ENCODE data around the gene GBE1. TPM values are rescaled to one million over a fixed set of nuclear protein-coding genes. Genes with fewer than 3 reads are reported as not detected.

The GBE1 gene
- total RNA-seq, 2 experiments from 2014 or later = 108 to 114 TPM

- DNase-seq (no peak), ATAC-seq (no peak)
- H3K36me3 Mint-ChIP-seq (ENCODE audit: low read depth) = peaks cover 12% of the 10 kb centered on the region
- CTCF ChIA-PET = no interaction called here
- TF ChIP-seq CTCF (IDR thresholded peaks at IDR 0.05) = no peak
- no peak overlapping the region for H3K27ac Mint-ChIP-seq
- no peaks in the 10 kb centered on the region for H3K4me1 Mint-ChIP-seq (ENCODE audit: low read depth)
- no peak overlapping the region for H3K4me3 Mint-ChIP-seq
- H3K27me3 Mint-ChIP-seq = no peaks in the 10 kb centered on the region
- intact Hi-C loops (cut with micrococcal nuclease) = no loop called here
- POLR2A ChIA-PET = no interaction called here
- H3K9me3 Mint-ChIP-seq = peaks cover 5% of the 10 kb centered on the region
These were observed 215.9 kb downstream of the GBE1 start for GRCh38 chr3:81545572-81545971.

GRCh38 chr3:81544385-81544784 is 217.1 kb downstream of the GBE1 start:
- Mint-ChIP-seq H3K9me3 (peaks cover 3% of the 10 kb centered on the region), H3K4me1 (ENCODE audit: low read depth) (no peaks in the 10 kb centered on the region), H3K27ac (no peak overlapping the region), H3K36me3 (ENCODE audit: low read depth) (peaks cover 7% of the 10 kb centered on the region), H3K27me3 (no peaks in the 10 kb centered on the region), H3K4me3 (no peak overlapping the region)
- no peak for TF ChIP-seq CTCF (IDR thresholded peaks at IDR 0.05)
- ChIA-PET CTCF (no interaction called here), POLR2A (no interaction called here)
- intact Hi-C loops (cut with micrococcal nuclease) = no loop called here
- ATAC-seq = no peak
- DNase-seq = no peak

- ATAC-seq (no peak), DNase-seq (no peak)
- POLR2A ChIA-PET = no interaction called here
- no peak overlapping the region for H3K27ac Mint-ChIP-seq
- H3K9me3 Mint-ChIP-seq = no peaks in the 10 kb centered on the region
- H3K27me3 Mint-ChIP-seq = no peaks in the 10 kb centered on the region
- no peaks in the 10 kb centered on the region for H3K4me1 Mint-ChIP-seq (ENCODE audit: low read depth)
- TF ChIP-seq CTCF (IDR thresholded peaks at IDR 0.05) = no peak
- CTCF ChIA-PET = no interaction called here
- intact Hi-C loops (cut with micrococcal nuclease) = no loop called here
- peaks cover 1% of the 10 kb centered on the region for H3K36me3 Mint-ChIP-seq (ENCODE audit: low read depth)
- no peak overlapping the region for H3K4me3 Mint-ChIP-seq
These were observed 220.7 kb downstream of the GBE1 start for GRCh38 chr3:81540787-81541186.

DNA sequence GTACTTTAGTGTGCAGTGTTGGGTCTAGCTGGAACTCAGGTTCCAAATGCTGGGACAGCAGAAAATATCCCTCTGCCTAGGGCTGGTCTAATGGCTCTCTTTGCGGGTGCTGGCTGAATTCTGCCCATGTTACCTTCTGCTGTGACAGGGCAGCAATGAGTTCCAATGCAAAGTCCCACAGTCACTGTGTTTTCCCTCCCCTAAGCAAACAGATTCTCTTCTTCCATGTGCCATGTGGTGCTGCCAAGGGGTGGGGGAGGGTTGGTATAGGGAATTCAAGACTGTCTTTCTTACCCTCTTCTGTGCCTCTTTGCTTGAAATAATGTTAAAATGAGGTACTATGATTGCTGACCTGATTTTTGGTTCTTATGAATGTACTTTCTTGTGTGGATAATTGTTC is 229.6 kb downstream of the GBE1 start:
- POLR2A ChIA-PET = no interaction called here
- peaks cover 5% of the 10 kb centered on the region for H3K9me3 Mint-ChIP-seq
- H3K4me3 Mint-ChIP-seq = no peak overlapping the region

DNA sequence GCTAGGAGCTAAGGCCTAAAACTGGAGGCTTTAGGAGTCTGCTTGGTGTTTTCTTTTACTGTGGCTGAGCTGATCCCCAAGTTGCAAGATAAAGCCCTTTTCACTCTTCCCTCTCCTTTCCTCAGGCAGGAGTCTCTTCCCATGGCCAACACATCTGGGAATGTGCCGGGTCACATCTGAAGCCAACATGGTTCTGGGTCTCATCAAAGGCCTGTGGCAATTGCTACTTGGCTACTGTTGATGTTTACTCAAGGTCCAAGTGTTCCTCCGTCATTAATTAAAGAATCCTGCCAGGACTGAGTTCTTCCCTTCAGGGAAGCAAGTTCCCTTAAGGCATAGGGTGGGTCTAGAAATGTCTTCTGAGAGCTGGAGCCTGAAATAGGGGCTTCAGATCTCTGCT is 230.2 kb downstream of the GBE1 start:
- TF ChIP-seq CTCF (IDR thresholded peaks at IDR 0.05) = no peak
- intact Hi-C loops (cut with micrococcal nuclease) = no loop called here
- Mint-ChIP-seq H3K4me3 (no peak overlapping the region), H3K27ac (no peak overlapping the region), H3K36me3 (ENCODE audit: low read depth) (peaks cover 73% of the 10 kb centered on the region), H3K27me3 (no peaks in the 10 kb centered on the region), H3K9me3 (peaks cover 5% of the 10 kb centered on the region), H3K4me1 (ENCODE audit: low read depth) (no peaks in the 10 kb centered on the region)
- CTCF ChIA-PET = no interaction called here
- POLR2A ChIA-PET = no interaction called here
- no peak for DNase-seq
- ATAC-seq = no peak

More for the DNA sequence above, 229.6 kb downstream of the GBE1 start:
- H3K27ac Mint-ChIP-seq = no peak overlapping the region
- ATAC-seq (no peak), DNase-seq (no peak)
- CTCF ChIA-PET = no interaction called here
- intact Hi-C loops (cut with micrococcal nuclease) = no loop called here
- no peaks in the 10 kb centered on the region for H3K4me1 Mint-ChIP-seq (ENCODE audit: low read depth)
- H3K36me3 Mint-ChIP-seq (ENCODE audit: low read depth) = peaks cover 72% of the 10 kb centered on the region
- no peaks in the 10 kb centered on the region for H3K27me3 Mint-ChIP-seq
- no peak for TF ChIP-seq CTCF (IDR thresholded peaks at IDR 0.05)
